Neutrophil (primary cell): ENCODE results near the gene SAMSN1.

ENCODE experiments used
- H3K27ac ChIP-seq: fragments of 200-600 bp; sonication (generic); 2 replicates; pipeline ENCODE4 v1.5.1; 2016; ENCODE audit warnings: mild to moderate bottlenecking, moderate library complexity
- H3K27me3 ChIP-seq: fragments of 200-600 bp; sonication (generic); 2 replicates; pipeline ENCODE4 v1.6.0; 2016; ENCODE audit warnings: mild to moderate bottlenecking
- H3K36me3 ChIP-seq: fragments of 200-600 bp; sonication (generic); 2 replicates; pipeline ENCODE4 v1.5.1; 2017
- H3K4me1 ChIP-seq, 2 experiments: fragments of 200-600 bp in 1 of 2; sonication (generic) in 1 of 2; 1 replicate in 1 of 2; 2 replicates in 1 of 2; pipeline versions ENCODE4 v1.5.1 to v1.6.1; 2013 to 2016; ENCODE audit warnings: low read depth in 1 of 2, low read length in 1 of 2, mild to moderate bottlenecking in 1 of 2, moderate library complexity in 1 of 2; ENCODE audit not compliant: control insufficient read depth in 1 of 2, insufficient read depth in 1 of 2
- H3K4me3 ChIP-seq, 2 experiments: fragments of 200-600 bp in 1 of 2; sonication (generic) in 1 of 2; 1 replicate in 1 of 2; 2 replicates in 1 of 2; pipeline ENCODE4 v1.5.1; 2013 to 2016; ENCODE audit warnings: low read depth in 1 of 2, low read length in 1 of 2, mild to moderate bottlenecking in 1 of 2, moderate library complexity in 1 of 2
- H3K9me3 ChIP-seq: fragments of 200-600 bp; sonication (generic); 2 replicates; pipeline ENCODE4 v1.5.1; 2016
- TF ChIP-seq, protein P1 (sequence below): fragments of 200-600 bp; sonication (generic); IDR thresholded peaks from 2 replicates; pipeline ENCODE4 v1.5.1; 2016; ENCODE audit warnings: antibody characterized with exemption

Gene SAMSN1

DNA sequence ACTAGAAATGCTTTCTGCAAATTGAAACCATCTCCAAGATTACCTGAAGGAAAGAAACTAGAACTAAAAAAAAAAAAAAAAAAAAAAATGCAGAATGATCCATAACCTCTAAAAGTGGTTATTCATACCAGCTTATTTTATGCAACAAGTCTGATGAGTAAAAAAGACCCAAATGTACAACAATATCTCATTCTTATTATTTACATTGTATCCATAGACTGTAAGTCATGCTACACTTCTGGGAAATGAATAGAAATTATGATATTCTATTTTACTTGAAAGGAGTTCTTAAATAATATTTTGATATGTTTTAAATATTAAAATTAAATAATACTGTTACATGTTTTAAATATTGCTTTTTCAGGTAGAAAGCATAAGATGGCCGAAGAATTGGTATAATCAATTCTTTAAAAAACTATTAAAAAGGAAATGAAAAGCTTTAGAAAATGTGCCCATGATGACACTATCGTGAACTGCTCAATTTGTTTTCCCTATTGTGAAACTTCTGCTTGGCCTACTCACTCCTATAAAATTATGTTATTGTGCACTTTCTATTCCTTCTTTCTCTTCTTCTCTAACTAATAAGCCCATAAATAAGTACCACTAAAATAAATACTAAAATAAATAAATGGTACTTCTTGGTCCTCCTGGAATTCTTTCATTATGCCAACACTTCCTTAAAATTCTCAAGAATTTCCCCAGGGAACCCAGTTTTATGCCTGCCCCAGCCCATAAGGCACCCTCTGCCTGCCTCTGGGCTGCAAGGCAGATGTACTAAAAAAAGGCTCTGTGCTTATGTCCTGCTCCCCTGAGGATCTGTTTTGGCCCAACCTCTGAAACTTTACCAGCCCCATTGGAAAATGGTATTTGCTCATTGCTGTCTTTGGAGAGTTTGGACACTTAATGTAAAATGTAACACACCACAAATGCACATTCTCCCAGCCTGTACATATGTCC is 18.1 kb downstream of the SAMSN1 start:
- H3K27ac ChIP-seq: peak overlapping the region; percentile 66
- peaks cover 72 to 87% of the 10 kb centered on the region in 2 experiments for H3K4me1 ChIP-seq
- no peaks in the 10 kb centered on the region for H3K27me3 ChIP-seq
- peak overlapping the region in 1 of 2 experiments; percentile 8 for H3K4me3 ChIP-seq
- TF ChIP-seq, protein P1, sequence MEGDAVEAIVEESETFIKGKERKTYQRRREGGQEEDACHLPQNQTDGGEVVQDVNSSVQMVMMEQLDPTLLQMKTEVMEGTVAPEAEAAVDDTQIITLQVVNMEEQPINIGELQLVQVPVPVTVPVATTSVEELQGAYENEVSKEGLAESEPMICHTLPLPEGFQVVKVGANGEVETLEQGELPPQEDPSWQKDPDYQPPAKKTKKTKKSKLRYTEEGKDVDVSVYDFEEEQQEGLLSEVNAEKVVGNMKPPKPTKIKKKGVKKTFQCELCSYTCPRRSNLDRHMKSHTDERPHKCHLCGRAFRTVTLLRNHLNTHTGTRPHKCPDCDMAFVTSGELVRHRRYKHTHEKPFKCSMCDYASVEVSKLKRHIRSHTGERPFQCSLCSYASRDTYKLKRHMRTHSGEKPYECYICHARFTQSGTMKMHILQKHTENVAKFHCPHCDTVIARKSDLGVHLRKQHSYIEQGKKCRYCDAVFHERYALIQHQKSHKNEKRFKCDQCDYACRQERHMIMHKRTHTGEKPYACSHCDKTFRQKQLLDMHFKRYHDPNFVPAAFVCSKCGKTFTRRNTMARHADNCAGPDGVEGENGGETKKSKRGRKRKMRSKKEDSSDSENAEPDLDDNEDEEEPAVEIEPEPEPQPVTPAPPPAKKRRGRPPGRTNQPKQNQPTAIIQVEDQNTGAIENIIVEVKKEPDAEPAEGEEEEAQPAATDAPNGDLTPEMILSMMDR: no peak
- no peaks in the 10 kb centered on the region for H3K36me3 ChIP-seq
- no peaks in the 10 kb centered on the region for H3K9me3 ChIP-seq

DNA sequence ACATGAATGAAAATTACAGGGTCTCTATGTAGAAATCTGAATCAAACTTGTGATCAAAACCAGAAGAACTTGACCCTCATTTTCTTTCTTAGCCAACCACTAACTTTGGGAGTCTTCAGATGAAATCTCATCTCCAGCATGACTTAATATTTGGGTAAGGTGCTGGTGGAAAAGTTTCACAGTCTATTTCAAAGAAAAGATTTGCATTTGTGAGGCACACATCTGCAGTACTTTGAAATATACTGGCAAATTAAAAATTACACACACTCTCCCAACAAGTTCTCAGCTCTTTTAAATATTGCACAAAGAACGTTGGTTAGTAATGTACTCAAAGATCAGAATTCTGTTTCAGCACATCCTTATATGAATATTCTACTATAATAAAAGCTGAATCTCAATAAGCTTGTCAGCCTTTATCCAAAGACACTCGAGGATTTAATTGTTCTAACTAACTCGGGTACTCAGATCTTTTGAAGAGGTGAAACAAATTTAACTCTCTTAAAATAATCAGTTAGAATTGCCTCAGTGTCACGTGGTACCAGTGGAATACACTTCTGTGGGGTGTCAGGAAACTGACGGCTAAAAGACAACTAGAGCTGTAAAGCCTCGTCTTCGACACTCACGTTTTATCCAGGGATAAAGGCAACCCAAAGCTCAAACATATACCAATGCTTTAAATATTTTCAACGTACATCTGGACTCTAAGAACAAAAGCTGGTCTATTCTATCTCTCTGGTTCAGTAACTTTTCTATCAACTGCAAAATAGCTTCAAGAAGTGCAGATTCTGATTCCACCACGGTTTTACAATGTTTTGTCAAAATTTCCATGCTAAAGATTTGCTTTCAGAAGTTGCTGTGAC is 19.0 kb downstream of the SAMSN1 start:
- H3K36me3 ChIP-seq: no peaks in the 10 kb centered on the region
- no peaks in the 10 kb centered on the region for H3K27me3 ChIP-seq
- peaks cover 78 to 89% of the 10 kb centered on the region in 2 experiments for H3K4me1 ChIP-seq
- TF ChIP-seq, protein P1: no peak
- peak overlapping the region in 1 of 2 experiments; percentile 8 for H3K4me3 ChIP-seq
- H3K9me3 ChIP-seq: no peaks in the 10 kb centered on the region
- H3K27ac ChIP-seq: peak overlapping the region; percentile 66

DNA sequence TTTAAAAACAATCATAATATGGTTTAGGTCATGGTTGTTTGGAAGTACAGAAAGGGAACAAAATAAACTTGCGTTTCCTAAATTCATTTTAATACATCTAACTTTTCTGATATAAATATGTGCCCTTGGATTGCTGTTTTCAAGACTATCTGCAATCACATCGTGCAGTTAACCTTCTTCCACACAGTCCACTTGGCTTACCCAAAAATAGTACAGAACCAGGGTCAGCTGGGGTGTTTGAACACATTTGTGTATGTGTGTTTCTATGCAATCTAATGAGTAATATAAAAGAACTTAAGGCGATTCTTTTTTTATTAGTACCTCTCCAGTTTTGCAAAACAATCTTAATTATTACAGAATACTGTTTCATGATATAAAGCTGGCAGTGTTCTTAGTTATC is 19.9 kb downstream of the SAMSN1 start:
- H3K4me3 ChIP-seq: no peak overlapping the region

DNA sequence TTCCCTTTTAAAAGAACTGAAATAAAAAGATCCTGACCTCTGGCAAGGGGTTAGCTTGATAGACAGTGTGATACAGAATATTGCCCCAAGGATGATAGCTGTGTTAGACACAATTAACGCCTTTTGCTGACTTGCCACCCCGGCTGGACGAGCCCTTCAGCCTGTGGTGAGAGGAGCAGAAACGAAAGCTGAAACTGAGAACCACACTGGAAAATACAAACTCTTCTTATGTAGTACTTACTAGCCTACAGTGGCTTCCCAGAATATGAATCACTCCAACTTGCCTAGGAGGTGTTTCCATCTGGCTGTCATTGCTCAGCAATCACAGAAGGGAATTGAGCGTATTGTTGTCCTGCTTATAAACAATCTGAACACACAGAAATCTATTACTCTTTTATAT is 22.9 kb downstream of the SAMSN1 start:
- Histone ChIP-seq H3K27ac (peak overlapping the region; percentile 89), H3K27me3 (no peaks in the 10 kb centered on the region), H3K4me3 (peak overlapping the region; percentile 15 to 26), H3K36me3 (peaks cover 7% of the 10 kb centered on the region), H3K9me3 (no peaks in the 10 kb centered on the region), H3K4me1 (peaks cover 97 to 98% of the 10 kb centered on the region in 2 experiments)
- TF ChIP-seq, protein P1: no peak

More for the DNA sequence above, 19.9 kb downstream of the SAMSN1 start:
- H3K36me3 ChIP-seq: no peaks in the 10 kb centered on the region
- H3K9me3 ChIP-seq: no peaks in the 10 kb centered on the region
- TF ChIP-seq, protein P1: no peak
- H3K27ac ChIP-seq: peak overlapping the region; percentile 66
- H3K4me1 ChIP-seq: peaks cover 81 to 89% of the 10 kb centered on the region in 2 experiments
- H3K27me3 ChIP-seq: no peaks in the 10 kb centered on the region

DNA sequence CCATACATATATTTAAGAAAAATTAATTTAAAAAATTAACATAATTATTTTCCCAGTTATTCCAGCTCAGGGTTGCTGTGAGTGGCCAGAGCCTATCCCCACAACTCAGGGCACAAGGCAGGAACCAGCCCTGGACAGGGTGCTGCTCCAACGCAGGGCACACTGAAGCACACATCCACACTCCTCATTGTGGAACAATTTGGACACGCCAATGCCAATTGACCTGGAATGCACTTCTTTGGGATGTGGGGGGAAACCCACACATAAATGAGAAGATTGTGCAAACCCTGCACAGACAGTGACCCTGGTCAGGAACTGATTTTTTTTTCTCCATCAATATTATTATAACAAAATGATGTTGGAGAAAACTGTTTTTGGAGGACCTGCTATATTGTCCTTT is 23.4 kb downstream of the SAMSN1 start:
- Histone ChIP-seq H3K9me3 (no peaks in the 10 kb centered on the region), H3K27me3 (no peaks in the 10 kb centered on the region), H3K4me3 (peak overlapping the region; percentile 15 to 26), H3K36me3 (peaks cover 12% of the 10 kb centered on the region), H3K27ac (peak overlapping the region; percentile 89), H3K4me1 (peaks cover 92 to 93% of the 10 kb centered on the region in 2 experiments)
- TF ChIP-seq, protein P1: no peak
